Stromal cell of bone marrow (primary cell): Measurements from ENCODE around the gene PARP14.
"Not testable (repeated sequence)": the region's sequence is repeated elsewhere in the genome, so short reads cannot be mapped to it uniquely, and the experiment has no call there.

Experiments
- DNase-seq: peaks from one replicate; pipeline ENCODE4 v3.0.0-alpha.2; 2012; ENCODE audit warnings: low read depth

Gene PARP14

DNA sequence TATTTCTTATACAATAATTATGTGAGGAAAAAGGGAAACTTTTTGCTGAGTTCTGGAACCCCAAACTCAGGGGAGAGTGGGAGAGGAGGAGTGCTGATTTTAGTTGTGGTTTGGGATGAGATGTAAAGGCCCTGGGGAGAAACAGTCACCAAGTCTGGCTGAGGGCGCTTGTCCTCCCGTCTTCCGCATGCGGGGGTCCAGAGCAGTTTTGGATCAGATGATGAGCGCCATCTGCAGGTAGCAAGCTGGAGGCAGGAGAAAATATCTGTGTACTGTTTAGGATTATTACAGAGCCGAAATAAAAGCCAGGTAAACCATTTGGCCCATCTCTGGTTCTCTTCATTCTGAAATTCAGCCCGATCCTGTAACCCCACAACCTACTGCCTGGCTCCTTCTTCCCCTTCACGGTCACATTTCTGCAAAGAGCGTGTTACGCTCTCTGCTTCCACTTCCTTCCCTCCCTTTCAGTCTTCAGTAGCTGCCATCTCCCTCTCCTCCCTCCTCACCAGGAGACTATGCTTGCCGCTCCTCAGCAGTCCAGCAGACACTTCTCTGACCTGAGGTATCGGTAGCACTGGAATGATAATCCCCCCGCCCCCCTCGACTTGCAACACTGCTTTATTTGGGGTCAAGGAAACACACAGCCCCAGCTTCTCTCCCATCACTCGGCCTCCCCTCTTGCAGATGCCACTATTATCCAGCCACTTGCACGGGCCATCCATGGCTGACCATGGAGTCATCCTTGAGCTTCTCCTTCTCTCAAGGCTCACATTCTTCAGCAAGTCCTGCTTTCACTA lies 1.4 kb upstream of the PARP14 start:
- peak; percentile 59 for DNase-seq

DNA sequence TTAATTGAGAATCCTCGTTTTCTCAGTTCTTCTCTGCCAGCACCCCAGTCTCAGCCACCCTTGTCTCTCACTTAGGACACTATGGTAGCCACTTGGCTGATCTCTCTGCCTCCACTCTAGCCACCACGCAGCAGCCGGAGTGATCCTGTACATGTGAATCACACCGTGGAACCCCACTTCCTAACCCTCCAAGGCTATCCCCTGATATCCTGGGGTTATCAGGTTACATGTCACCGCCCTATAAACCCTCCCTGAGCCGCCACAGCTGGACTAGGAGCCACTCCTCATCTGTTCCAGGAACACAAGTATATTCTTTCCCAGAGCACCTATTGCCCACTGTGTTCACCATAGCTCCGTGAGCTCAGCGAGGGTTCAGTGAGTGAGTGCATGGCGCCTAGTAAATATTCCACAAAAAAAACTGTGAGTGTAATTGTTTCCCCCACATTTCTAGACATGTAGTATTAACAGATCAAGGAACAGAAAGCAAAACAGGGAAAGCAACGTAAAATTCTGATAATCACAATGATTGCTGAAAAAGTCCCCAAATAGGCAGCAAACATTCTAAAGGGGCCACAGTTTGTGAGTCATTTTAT lies 661 bp upstream of the PARP14 start:
- DNase-seq: no peak

DNA sequence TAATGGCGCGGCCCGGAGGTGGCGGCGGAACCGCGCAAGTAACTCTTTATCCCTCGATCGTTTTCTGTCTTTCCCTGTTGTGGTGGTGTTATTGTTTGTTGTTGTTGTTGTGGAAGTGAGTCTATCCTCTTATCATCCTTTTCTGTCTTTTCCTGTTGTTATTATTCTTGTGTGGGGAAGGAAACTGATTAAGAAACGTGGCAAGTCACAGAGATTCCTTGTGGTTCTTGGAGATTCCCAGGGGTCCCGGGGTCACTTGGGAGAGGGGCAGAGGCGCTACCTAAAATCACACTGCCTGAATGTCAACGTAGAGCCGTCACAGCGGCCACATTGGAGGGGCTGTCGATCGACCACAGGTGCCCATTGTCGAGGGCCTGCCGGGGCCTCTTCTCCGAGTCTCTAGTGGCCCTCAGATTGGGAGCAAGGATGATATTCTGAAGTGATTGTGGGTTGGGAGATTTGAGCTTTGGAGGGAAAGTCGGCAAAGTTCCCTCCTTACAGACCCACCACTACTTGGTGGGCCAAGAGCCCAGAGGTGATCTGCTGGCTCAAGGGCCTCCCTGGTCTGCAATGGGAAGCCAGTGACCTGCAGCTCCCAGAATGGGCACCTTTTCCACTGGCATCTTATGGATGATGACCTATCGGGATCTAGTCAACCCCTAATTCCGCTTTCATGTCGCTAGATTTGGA lies 790 bp downstream of the PARP14 start:
- DNase-seq: no peak

DNA sequence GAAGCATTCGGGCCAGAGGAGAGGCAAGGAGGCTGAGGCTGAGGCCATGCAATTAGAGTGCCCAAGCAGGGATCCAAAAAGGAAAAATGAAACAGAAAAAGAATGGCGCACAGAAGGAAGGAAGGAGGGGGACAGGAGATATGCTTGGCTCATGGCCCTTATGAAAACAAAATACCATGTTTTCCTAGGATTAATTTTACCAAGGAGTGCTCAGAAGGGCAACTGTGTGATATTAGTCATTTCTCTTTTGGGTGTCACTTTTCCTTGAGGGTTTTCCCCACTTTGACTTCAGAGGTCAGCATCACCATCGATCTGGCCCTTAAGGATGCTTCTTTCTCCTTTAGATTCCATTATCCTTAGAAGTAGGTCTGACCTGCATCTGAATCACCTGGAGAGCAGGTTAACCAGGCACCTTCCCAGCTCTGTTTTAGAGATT lies 1.4 kb downstream of the PARP14 start:
- DNase-seq: no peak

DNA sequence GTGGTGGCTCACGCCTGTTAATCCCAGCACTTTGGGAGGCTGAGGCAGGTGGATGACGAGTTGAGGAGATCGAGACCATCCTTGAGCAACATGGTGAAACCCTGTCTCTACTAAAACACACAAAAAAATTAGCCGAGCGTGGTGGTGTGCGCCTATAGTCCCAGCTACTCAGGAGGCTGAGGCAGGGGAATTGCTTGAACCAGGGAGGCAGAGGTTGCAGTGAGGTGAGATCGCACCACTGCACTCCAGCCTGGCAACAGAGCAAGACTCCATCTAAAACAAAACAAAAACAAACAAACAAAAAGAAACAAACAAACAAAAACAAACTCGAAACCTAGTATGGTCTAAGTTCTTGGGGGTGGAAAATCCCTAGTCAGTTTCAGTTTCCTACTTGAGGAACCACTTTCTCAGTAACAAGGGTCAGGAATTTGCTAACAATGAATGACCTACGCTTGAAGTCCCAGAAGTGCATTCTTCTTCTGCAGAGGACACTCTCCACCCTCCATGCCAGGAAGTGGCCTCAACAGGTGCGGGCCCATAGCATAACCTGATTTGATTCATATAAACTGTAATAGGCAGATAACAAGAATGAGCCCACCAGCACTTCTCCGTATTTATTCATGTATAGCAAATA lies 2.3 kb downstream of the PARP14 start:
- not testable (repeated sequence) for DNase-seq

DNA sequence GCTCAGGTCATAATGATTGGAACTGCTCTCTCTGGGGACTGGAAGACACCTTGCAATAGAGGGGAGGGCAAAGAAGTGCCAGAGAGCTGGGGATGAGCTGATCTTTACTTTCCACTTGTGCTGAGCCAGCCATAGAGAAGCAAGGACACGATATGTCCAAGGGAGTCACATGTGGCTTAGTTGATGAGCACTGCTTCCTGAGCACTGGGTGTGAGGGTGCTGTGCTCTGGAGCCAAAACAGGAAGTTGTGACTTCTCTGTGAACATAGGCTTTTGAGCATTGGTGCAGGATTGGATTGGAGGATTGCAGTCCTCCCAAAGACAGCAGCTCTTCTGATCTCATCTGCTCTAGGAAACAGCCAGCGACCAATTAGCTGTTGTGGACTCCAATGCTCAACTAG lies 6.7 kb downstream of the PARP14 start:
- no peak for DNase-seq

DNA sequence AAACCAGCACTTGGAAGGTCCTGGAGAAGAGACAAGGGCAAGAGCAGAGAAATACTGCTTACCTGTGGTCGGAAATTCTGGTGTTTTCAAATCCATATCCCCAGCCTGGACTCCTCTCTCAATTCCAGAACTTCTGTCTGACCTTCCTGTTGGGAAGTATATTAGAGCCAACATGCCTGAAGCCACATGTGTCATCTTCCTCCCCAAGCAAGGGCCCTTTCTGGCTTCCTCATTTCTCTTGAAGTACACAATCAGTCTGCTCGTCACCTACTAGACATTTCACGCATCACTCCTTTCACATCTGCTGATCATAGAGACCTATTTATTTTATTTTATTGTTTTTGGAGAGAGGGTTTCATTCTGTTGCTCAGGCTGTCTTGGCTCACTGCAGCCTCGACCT lies 8.4 kb downstream of the PARP14 start:
- DNase-seq: no peak

DNA sequence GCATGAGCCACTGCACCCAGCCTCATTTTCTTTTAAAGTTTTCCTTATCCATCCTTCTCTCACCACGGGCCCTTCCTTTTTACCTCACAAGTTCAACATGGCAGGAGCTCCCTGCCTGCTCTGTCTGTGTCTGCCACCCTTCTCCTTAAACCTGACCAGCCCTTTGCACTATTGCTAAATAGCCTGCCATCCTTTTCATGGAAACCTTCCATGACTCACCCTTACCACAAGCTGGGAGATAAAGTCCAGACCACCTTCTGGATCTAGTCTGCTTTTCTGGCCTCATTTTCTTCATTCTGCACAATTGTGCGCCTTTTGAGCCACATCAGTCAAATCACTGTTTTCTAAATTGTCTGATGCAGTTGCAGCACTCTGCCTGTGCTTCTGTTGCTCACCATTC lies 8.9 kb downstream of the PARP14 start:
- DNase-seq: no peak

DNA sequence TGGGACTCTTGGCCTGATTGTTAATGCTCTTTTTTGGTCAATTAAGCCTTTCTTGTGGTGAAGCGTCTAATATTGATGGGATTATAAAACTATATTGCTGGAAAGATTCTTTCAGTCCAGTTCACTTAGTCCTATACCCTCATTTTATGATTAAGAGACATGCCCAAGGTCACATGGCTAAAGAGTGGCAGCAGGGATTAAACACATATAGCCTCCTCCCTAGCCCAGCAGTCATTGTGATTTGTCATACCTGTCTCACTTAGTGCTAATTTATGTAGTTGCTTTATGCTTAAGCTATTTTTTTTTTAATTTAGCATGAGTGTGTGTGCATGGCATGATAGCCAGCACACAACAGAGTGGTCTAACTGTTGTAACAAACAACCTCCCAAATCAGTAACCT lies 9.5 kb downstream of the PARP14 start:
- no peak for DNase-seq

DNA sequence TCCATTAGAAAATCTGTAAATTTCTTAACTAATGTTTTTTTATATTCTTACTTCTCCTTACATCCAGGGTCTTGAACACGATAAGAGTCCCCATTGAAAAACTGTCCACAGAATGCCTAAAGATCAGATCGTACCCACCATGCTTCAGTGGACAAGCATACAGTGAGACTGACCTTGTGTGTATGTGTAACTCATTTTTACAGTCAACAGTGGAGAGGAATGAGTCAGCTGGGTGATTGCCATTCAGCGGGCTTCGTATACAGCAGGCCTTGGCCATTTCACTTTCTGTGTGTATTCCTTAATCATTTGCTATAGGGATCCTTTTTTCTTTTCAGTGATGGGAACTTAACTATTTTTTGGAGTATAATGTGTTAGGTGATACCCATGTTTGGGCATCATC lies 10.6 kb downstream of the PARP14 start:
- DNase-seq: no peak

DNA sequence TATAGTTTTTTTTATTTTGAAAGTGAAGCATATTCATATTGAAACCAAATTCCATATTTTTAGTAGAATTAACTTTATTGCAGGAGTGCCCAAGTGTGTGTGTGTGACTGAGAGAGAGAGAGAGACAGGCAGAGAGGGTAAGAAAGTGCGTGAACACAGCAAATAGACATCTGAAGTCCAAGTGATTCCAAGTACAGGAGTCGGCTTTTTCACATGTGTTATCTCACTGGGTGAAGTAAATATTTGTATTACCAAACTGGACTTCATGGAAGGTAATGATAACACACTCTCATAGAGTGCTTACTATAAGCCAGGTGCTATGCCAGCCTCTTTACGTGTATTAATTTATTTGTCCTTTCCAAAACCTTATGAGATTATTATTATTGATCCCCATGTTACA lies 12.0 kb downstream of the PARP14 start:
- no peak for DNase-seq

DNA sequence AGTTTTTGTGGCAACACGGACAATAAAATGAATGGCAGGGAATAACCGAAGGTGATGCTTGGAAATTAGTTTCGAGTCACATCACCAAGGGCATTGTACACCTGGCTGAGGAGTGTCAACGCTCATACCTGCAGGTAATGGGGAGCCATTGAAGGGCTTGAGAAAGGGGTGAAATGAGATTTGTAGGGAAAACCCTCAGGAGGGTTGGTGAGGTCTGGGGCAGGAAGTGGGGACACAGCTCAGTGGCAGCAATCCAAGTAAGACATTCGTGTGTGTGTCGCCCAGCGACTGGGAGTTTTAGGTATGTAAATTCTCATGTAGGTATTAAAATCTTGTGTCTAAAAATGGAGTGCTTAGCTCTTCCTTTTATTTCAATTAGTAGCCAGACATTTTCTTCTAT lies 14.3 kb downstream of the PARP14 start:
- DNase-seq: no peak

DNA sequence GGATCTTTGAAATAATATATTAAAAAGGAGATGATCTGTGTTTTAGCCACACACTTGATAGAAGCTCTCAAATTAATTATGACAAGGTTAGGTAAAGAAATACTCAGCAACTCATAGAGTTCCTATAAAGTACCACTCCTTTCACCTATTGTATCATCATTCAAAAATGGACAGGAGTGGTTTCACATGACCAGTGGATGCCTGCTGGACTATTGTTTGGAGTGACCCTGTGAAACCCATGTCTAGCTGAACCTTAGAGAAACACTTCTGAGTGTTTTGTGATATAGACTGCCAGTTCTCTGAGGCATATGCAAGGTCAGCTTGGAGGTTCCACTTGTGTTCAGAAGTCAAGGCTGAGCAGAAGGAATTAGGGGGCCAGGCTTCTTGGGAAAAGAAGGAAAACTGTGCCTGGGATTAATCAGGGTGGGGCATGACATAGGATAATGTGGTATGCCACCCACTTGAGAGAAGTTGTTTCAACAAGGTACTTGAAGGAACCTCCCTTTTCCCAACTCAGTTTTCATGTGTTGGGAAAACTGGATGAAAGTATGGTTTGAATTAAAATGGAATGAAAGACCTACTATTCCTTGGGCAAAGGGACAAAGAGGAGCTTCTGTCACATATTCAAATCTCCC lies 15.4 kb downstream of the PARP14 start:
- no peak for DNase-seq

DNA sequence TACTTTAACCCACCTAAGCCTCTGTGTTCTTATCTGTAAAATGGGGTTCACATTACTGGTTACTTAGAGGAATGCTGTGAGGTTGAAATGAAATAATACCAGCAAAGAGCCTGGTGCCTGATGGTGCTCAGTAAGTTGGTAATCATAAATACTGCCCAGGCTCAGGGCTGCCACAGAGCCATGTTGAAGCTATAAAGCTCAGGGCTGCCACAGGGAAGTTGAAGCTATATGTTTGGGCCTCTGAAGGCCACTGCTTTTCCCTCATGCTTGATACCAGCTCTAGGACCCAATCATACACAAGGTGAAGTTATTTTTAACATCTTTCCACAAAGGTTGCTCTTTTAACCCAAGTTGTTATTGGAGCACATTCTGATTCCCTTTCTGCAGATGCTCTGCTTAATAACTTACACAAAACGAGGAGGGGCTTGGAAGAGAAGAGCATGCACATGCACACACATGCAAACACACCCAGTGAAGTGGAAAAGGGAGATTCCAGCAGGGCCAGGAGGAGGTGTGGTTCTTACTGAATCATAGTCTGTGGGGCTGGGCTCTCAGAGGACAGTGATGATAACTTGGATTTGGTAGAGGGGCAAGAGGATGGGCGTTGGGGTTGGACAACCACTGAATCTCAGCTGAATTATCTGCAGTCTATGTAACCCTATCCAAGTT lies 17.4 kb downstream of the PARP14 start:
- no peak for DNase-seq

DNA sequence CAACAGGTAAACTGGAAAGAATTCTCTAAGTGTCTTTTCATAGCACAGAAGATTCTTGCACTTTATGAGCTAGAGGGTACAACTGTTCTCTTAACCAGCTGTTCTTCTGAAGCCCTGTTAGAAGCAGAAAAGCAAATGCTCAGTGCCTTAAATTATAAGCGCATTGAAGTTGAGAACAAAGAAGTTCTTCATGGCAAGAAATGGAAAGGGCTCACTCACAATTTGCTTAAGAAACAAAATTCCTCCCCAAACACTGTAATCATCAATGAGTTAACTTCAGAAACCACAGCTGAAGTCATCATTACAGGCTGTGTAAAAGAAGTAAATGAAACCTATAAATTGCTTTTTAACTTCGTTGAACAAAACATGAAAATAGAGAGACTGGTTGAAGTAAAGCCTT lies 19.6 kb downstream of the PARP14 start:
- DNase-seq: no peak

DNA sequence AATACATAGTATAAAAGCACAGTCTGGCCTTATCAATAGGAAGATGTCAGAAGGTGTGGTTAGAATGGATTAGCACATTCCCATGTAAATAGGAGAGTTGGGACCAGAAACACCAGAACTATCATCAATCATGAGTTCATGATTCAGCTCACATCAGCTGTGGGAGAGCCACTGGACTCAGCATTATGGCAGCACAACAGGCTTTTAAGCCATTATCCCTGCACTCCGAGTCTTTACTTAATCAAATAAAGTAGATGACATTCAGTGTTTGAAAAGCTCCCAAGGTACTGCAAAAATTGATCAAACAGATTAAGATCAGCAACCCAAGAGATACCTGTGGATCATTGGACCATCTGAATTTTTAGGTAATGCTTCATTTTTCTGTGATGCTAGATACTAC lies 24.7 kb downstream of the PARP14 start:
- no peak for DNase-seq

DNA sequence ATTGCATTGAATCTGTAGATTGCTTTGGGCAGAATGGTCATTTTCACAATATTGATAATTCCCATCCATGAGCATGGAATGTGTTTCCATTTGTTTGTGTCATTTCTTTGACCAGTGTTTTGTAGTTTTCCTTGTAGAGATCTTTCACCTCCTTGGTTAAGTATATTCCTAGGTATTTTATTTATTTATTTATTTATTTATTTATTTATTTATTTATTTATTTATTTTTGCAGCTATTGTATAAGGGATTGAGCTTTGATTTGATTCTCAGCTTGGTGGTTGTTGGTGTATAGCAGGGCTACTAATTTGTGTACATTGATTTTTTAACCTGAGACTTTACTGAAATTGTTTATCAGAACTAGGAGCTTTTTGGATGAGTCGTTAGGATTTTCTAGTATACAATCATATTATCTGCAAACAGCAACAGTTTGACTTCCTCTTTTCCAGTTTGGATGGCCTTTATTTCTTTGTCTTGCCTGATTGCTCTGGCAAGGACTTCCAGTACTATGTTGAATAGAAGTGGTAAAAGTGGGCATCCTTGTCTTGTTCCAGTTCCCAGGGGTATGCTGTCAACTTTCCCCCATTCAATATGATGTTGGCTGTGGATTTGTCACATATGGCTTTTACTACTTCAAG lies 30.1 kb downstream of the PARP14 start:
- DNase-seq: not testable (repeated sequence)

DNA sequence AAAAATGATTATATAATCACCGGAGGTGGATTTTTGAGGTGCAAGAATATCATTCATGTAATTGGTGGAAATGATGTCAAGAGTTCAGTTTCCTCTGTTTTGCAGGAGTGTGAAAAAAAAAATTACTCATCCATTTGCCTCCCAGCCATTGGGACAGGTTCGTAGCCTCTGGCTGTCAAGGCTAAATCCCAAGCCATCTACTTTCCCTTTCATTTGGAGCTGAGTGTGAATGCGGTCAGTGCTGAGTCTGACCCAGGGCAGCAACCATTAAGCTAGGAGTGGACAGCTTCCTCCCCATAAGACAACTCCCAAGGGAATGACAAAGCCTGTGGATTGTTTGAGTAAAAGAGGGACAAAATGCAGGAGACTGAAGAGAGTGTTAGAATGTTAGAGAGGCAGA lies 33.6 kb downstream of the PARP14 start:
- no peak for DNase-seq

DNA sequence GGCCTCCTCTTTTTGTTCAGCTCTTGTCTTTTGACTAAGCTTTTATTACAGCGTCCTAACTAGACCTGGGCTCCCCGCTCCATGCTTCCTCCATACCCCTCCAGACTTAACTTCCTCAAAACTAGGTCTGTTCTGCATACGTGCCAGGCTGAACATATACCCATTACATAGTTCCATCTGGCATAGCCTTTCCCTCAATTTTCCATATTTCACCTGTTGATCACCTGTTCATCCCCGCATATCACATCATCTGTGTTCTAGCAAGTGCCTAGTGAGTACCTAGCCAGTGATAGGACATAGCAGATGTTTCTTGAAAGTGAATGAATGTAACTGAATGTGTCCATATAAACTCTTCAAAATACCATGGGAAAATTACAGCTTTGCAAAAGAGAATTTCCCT lies 36.0 kb downstream of the PARP14 start:
- DNase-seq: no peak

DNA sequence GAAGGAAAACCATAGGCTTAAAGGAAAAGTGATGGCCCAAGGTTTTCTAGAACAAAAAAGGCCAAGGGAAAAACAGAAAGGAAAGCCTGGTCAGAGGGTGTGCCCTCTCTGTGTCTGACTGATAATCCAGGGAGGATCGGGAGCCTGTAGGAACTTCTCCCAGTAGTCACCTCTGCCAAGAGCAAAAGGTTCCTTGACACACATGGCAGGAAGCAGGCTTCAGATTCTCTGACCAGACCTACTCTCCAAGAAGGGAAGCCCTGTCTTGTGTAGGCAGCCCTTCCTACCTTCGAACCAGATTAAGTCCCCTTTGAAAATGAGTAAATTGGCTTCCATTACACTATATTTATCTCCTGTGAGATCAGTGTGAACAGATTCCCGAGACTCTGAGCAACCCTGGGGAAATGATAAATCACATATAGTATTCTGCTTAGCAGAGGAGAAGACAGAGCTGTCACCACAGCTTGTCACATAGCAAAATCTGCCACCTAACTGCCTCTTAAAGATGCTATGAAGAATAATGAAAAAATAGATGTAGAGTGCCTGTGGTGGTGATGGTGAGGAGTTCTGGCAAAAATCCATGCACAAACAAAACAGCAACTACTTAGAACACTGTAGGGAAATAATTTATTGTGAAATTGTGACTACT lies 38.8 kb downstream of the PARP14 start:
- no peak for DNase-seq

DNA sequence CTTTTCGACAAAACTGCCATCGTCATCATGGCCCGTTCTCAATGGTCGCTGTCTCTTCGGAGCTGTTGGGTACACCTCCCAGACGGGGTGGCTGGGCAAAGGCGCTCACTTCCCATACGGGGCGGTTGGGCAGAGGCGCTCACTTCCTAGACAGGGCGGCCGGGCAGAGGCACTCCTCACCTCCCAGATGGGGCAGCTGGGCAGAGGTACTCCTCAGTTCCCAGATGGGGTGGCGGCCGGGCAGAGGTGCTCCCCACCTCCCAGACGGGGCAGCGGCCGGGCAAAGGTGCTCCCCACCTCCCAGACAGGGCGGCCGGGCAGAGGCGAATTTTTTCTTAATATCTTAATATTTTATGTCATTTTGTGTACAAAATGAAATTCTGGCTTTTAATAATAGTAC lies 44.5 kb downstream of the PARP14 start:
- DNase-seq: no peak
